Breast epithelium (tissue), 4 donors: ENCODE measurements around the gene CDC42EP4. TPM values are rescaled to one million over a fixed set of nuclear protein-coding genes. Genes with fewer than 3 reads are reported as not detected.

Experiments used
- DNase-seq, 2 donors: peaks; one replicate each; pipeline ENCODE4 v3.0.0-alpha.2; 2019; ENCODE audit warnings: low spot score in 2 of 2
- H3K27ac ChIP-seq, 2 donors: fragments of 200-600 bp; sonication (generic) in 1 of 2; one replicate each; pipeline ENCODE4 v1.5.1; 2016 to 2019; ENCODE audit warnings: mild to moderate bottlenecking in 1 of 2
- H3K27me3 ChIP-seq, 2 donors: fragments of 200-600 bp; sonication (generic) in 1 of 2; one replicate each; pipeline versions ENCODE4 v1.5.1 to v1.6.0; 2017 to 2019; ENCODE audit warnings: control low read depth in 1 of 2, mild to moderate bottlenecking in 1 of 2
- H3K36me3 ChIP-seq: fragments of 200-600 bp; one replicate; pipeline ENCODE4 v1.5.1; 2019
- H3K4me1 ChIP-seq, 2 donors: fragments of 200-600 bp; sonication (generic); one replicate each; pipeline ENCODE4 v1.5.1; 2016 to 2019; ENCODE audit warnings: control low read depth in 1 of 2
- H3K4me3 ChIP-seq, 3 donors: fragments of 200-600 bp; sonication (generic); 1 replicate in 2 of 3; 2 replicates in 1 of 3; pipeline ENCODE4 v1.5.1; 2016 to 2019; ENCODE audit warnings: mild to moderate bottlenecking in 3 of 3, moderate library complexity in 2 of 3
- H3K9me3 ChIP-seq, 2 donors: fragments of 200-600 bp; sonication (generic) in 1 of 2; one replicate each; pipeline ENCODE4 v1.5.1; 2016 to 2019; ENCODE audit warnings: control low read depth in 1 of 2
- CTCF ChIP-seq, 3 donors: fragments of 450-650 bp; IDR thresholded peaks; one replicate each; pipeline ENCODE4 v1.5.1; 2016 to 2017; ENCODE audit warnings: antibody characterized with exemption in 3 of 3, mild to moderate bottlenecking in 3 of 3, moderate library complexity in 3 of 3
- POLR2A ChIP-seq: fragments of 450-650 bp; IDR thresholded peaks from one replicate; pipeline ENCODE4 v1.6.1; 2016; ENCODE audit warnings: antibody characterized with exemption, mild to moderate bottlenecking, moderate library complexity
- POLR2AphosphoS5 ChIP-seq, 3 donors: sonication (generic); formaldehyde crosslinking; IDR thresholded peaks; one replicate each; pipeline ENCODE4 v1.6.1; 2017; ENCODE audit warnings: antibody characterized with exemption in 3 of 3
- intact Hi-C: fragments of 100-400 bp; cut with DNase I; formaldehyde crosslinking; loops from one replicate; pipeline ENCODE4 v1.15.1; 2023; ENCODE audit warnings: low total_unique reads
- total RNA-seq, 3 donors: library from RNA; depleted of rRNA; stranded (reverse); fragments of >200 nt; gene quantifications; one replicate each; pipeline ENCODE4 v1.1.0, GENCODE V29; 2016

Gene CDC42EP4
- total RNA-seq, 3 donors from 2014 or later: 71.0 to 141 (median 112) TPM

- TF ChIP-seq CTCF (IDR thresholded peaks at IDR 0.05) (no peak), POLR2AphosphoS5 (IDR thresholded peaks at IDR 0.05) (no peak)
- Histone ChIP-seq H3K4me1 (peaks cover 5 to 24% of the 10 kb centered on the region in 2 donors), H3K36me3 (no peaks in the 10 kb centered on the region), H3K27ac (peak overlapping the region; percentile 98 to 99), H3K9me3 (no peaks in the 10 kb centered on the region), H3K4me3 (peak overlapping the region in 2 of 3 donors; percentile 43 to 68), H3K27me3 (no peaks in the 10 kb centered on the region)
- DNase-seq: no peak
- intact Hi-C loops: no loop called here
Observed at GRCh38 chr17:73304438-73304837, 7.4 kb downstream of the CDC42EP4 start.

- no peak for DNase-seq
- intact Hi-C loops: no loop called here
- no peak for TF ChIP-seq POLR2A
- TF ChIP-seq CTCF (IDR thresholded peaks at IDR 0.05): no peak
- TF ChIP-seq POLR2AphosphoS5 (IDR thresholded peaks at IDR 0.05): no peak
- H3K27ac ChIP-seq: peak overlapping the region; percentile 33 to 59
- no peaks in the 10 kb centered on the region for H3K27me3 ChIP-seq
- no peaks in the 10 kb centered on the region for H3K9me3 ChIP-seq
- peaks cover 5 to 32% of the 10 kb centered on the region in 2 donors for H3K4me1 ChIP-seq
- H3K36me3 ChIP-seq: no peaks in the 10 kb centered on the region
- H3K4me3 ChIP-seq: no peak overlapping the region
Observed at GRCh38 chr17:73302189-73302588, 9.6 kb downstream of the CDC42EP4 start.

- no peaks in the 10 kb centered on the region for H3K9me3 ChIP-seq
- H3K4me3 ChIP-seq: no peak overlapping the region
- H3K27ac ChIP-seq: peak overlapping the region in 1 of 2 donors; percentile 59
- intact Hi-C loops: no loop called here
- no peaks in the 10 kb centered on the region for H3K36me3 ChIP-seq
- no peak for DNase-seq
- TF ChIP-seq POLR2A (no peak), CTCF (IDR thresholded peaks at IDR 0.05) (no peak), POLR2AphosphoS5 (IDR thresholded peaks at IDR 0.05) (no peak)
- H3K4me1 ChIP-seq: peaks cover 5 to 24% of the 10 kb centered on the region in 2 donors
- no peaks in the 10 kb centered on the region for H3K27me3 ChIP-seq
Observed at GRCh38 chr17:73301369-73301768, 10.4 kb downstream of the CDC42EP4 start.

- Histone ChIP-seq H3K27me3 (no peaks in the 10 kb centered on the region), H3K27ac (peak overlapping the region in 1 of 2 donors; percentile 78), H3K4me3 (peak overlapping the region in 1 of 3 donors; percentile 19), H3K4me1 (peaks cover 5 to 15% of the 10 kb centered on the region in 2 donors), H3K9me3 (no peaks in the 10 kb centered on the region), H3K36me3 (no peaks in the 10 kb centered on the region)
- TF ChIP-seq POLR2AphosphoS5 (IDR thresholded peaks at IDR 0.05) (no peak), POLR2A (no peak), CTCF (IDR thresholded peaks at IDR 0.05) (no peak)
- intact Hi-C loops: no loop called here
- no peak for DNase-seq
Observed at GRCh38 chr17:73300392-73300791, 11.4 kb downstream of the CDC42EP4 start.

- peak overlapping the region in 1 of 3 donors; percentile 36 for H3K4me3 ChIP-seq
- H3K27me3 ChIP-seq: no peaks in the 10 kb centered on the region
- H3K36me3 ChIP-seq: no peaks in the 10 kb centered on the region
- no peaks in the 10 kb centered on the region for H3K9me3 ChIP-seq
- peaks cover 5 to 16% of the 10 kb centered on the region in 2 donors for H3K4me1 ChIP-seq
- intact Hi-C loops: no loop called here
- peak overlapping the region; percentile 31 to 46 for H3K27ac ChIP-seq
- no peak for DNase-seq
- TF ChIP-seq POLR2A (no peak), CTCF (IDR thresholded peaks at IDR 0.05) (no peak), POLR2AphosphoS5 (IDR thresholded peaks at IDR 0.05) (no peak)
Observed at GRCh38 chr17:73297934-73298861, 13.6 kb downstream of the CDC42EP4 start.
